ENCODE results near the gene FOXP4.

The FOXP4 gene

DNA sequence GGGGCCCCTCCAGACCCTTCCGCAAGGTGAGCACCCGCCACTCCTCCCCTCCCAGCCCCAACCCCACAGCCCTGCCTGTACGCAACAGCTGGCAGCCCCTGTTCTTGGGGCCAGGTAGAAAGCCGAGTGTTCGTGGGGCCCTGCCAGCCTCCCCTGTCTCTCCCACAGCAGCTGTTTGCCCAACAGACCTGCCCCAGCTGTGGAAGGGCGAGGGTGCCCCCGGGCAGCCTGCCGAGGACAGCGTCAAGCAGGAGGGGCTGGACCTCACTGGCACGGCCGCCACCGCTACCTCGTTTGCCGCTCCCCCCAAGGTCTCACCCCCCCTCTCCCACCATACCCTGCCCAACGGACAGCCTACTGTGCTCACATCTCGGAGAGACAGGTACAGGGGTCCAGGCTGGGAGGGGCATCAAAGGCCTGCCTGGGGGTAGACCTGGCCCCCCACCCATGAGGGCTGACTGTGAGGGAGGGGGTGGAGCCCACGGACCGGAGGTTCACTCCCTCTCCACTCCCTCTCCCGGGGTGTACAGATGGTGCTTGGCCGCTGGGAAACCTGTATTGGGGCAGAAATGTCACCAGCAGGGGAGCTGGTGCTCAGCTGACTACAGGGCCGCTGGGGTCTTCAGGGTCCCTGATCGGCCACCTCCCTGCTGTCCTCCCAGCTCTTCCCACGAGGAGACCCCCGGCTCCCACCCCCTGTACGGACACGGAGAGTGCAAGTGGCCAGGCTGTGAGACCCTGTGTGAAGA is 41.1 kb downstream of the FOXP4 start:
- DNase-seq, result no peak

DNA sequence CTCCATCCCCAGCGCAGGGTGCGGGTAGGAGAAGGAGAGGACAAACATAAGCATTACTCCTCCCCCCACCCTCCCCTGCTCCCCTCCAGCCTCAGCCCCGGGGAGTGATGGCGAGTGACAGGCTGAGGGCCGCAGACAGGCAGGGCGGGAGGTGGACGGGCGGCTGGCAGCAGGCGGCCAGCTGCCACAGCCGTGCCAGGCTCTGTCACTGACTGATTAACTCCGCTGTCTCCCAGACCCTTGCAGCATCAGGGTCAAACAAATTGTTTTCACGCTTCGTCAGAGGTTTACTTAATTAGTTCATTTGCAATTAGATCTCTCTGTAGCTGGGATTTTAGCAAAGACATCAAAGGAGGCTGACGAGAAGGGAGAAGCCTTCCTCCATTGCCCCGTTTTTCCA is 41.9 kb downstream of the FOXP4 start:
- no peak for DNase-seq

DNA sequence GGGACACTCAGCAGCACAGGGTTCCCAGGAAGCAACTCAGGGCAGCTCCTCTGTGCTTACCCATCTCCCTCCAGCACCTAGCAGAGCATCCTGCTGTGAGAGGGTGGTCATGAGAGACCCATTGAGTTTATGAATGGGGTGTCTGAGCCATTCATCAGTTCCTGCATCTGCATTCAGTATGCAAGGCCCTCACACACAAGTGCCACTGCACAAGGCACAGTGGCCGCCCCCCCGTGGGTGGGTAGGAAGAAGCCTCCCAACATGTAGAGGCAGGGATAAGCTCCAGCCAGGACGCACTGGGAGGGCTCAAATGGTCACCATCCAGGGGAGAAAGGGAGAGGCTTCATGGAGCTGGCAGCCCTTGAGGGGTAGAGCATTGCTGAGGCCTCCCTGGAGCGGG is 43.0 kb downstream of the FOXP4 start:
- DNase-seq, result no peak

DNA sequence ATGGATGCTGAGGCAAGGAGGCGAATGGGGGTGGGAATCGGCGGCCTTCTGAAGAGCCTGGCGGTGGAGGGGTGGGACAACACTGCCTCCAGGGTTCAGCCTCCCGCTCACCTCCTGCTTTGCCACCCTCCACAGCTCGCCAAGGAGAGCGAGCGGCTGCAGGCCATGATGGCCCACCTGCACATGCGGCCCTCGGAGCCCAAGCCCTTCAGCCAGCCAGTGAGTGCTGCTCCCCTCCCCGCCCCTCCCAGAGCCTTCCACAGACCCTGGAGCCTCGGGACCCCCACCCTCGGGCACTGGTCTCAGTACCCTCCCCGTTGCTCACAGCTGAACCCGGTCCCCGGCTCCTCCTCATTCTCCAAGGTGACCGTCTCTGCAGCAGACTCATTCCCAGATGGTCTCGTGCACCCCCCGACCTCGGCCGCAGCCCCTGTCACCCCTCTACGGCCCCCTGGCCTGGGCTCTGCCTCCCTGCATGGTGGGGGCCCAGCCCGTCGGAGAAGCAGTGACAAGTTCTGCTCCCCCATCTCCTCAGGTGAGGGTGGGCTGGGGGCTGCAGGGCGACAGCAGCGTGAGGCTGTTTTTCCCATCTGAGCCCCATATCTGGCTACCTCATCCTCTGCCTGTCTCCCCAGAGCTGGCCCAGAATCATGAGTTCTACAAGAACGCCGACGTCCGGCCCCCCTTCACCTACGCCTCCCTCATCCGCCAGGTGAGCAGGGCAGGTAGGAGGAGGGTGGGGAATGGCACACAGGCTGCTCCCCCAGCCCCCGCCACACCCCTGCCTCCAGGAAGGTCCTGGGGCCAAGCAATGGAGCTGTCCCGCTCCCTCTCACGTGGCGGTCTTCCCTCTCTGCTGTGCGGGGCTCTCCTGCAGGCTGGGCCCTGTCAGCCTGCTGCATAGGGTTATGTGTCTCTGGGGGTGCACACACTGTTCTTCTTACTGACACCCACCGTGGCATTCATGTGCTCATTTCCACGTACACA is 43.7 kb downstream of the FOXP4 start:
- DNase-seq, result no peak

DNA sequence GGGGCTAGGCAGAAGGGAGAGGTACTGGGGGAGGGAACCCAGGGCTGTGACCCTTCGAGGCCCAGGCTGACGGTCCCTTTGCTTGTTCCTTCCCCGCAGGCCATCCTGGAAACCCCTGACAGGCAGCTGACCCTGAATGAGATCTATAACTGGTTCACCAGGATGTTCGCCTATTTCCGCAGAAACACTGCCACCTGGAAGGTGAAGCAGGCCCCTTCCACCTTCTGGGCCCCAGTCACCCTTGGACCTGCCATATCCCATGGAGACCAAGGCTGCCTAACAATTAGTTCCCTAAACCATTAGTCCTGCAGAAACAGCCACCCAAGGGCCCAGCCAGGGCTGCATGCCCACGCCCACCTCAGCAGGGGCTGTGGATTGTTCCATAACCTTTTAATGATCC is 44.9 kb downstream of the FOXP4 start:
- DNase-seq, result no peak

DNA sequence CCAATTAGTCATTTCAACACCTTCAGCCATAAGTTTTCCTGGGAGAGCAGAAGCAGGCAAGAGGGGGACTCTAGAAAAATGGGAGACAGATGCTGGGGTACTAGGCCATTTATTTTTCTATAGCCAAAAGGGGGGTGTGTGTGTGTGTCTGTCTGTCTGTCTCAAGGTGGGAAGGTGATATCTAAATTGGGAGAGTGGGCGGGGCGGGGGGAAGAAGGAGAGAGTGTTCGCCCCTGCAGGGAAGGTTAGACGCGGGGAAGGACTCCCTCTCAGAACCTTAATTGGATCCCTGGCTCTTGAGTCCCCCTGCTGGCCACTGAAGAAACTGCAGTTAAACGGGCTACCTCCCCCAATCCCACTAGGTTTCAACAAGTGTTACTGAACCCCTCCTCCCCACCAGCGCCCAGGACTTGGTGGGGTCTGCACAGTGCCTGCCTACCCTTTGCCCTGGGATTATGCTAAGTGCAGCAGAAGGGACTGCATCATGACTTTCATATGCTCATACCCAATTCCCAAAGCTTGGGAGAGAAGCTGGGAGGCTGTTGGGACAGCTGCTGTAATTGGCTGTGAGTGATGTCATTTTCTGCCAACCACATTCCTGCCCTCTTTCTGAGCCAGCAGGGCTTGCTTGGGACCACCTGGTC is 45.8 kb downstream of the FOXP4 start:
- DNase-seq, result peak; percentile 54

DNA sequence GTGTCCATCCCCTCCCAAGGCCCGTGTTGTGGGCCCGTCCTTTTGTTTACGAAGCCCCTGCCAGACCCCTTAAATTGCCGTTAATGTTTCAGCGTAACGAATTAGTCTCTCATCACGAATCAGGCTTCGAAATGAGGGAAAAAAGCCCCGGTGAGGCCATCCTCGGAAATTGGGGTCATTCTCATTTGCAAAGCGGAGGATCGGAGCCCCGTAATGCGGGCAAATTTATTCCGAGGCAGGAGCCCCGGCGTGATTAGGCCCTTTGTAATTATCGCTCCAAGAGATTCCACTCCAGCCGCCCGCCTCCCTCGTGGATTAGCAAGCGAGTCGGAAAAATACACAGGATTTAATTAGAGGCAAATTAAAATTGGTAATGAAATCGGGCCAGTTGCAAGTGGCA is 47.2 kb downstream of the FOXP4 start:
- no peak for DNase-seq

DNA sequence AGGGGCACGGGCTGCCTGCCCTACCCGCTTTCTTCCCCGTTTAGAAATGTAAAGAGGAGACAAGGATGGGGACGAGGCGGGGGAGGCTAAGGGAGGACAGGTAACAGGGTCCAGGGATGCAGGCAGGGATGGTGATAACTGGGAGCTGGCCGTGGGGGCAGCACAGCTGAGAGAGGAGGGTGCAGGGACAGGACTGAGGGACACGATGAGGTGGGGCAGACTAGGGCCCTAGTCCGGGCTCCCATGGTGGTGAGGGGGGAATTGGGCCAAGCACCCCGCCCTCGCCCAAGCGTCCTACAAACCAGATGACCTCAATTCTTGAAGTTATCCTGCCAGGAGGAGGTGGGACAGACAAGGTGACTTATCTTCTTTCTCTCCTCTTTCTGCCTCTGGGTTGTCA is 47.7 kb downstream of the FOXP4 start:
- no peak for DNase-seq

DNA sequence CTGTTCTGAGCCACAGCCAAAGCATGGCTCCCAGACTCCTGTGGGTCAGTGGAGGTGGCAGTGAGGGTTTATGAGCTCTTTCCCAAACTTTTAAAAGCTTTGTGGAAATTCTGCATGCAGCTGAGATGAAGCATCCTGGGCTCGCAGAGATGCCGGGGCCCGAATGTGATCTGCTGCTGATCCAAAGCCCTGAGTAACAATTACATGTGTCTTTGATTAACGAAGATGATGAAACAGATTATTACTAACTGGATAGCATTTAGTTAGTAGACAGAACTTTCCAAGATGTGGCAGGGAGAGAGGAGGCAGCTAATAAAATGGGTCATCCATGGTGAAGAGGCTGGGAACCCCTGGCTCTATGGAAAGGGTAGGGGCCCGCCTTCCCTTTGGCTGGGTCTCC is 48.1 kb downstream of the FOXP4 start:
- DNase-seq, result no peak

DNA sequence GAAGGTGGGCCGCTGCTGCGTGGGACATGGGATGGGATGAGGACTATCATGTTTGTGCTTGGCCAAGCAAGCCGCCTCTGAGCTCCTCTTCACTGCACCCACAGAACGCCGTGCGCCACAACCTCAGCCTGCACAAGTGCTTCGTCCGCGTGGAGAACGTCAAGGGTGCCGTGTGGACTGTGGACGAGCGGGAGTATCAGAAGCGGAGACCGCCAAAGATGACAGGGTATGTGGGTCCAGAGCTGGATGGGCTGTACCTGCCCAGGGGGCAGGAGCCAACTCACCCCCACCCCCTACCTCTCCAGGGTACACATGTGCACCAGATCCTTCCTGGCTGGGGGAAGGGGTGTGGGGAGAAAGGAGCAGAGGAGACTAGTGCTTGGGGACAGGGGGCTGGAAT is 48.6 kb downstream of the FOXP4 start:
- DNase-seq, result no peak

DNA sequence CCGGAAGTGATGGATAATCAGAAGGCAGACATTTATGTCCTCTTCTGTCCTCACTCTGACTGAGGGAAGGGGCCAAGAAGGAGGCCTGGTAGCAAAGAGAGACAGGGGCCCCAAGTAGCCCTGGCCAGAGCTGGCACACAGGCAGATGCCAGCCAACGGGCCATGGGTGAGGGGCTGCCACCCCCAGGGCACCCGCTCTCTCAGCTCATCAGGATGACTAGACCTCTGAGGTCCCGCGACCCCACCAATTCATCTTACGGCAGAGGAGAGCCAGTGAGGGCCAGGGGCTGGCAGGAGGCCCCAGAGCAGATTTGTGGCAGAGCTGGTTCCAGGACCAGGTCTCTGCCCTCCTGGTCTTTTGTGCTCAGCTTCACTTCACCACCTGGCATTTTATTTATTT is 49.0 kb downstream of the FOXP4 start:
- no peak for DNase-seq

DNA sequence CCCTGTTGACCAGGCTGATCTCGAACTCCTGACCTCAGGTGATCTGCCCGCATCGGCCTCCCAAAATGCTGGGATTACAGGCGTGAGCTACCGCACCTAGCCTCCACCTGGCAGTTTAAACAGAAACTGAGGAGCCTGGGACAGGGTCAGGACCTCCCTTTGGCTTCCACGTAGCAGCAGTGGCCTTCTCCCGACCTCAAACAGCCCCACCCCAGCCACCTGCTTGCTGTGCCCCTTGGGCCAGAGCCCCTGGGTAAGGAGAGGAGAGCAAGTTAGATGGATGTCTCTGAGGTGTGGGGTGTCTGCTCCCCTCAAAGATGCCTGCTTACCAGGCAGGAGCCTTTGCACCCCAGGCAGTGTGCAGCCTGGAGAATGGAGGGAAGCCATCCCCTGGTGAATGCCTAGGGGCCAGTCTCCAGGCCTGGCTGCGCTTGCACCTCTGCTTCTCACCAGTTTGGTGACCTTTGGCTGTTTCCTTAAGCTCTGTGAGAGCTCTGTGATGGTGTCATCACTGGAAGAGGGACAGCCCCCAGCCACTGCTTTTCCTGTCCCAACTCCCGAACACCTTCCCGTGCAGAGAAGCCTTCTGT is 50.0 kb downstream of the FOXP4 start:
- no peak for DNase-seq

DNA sequence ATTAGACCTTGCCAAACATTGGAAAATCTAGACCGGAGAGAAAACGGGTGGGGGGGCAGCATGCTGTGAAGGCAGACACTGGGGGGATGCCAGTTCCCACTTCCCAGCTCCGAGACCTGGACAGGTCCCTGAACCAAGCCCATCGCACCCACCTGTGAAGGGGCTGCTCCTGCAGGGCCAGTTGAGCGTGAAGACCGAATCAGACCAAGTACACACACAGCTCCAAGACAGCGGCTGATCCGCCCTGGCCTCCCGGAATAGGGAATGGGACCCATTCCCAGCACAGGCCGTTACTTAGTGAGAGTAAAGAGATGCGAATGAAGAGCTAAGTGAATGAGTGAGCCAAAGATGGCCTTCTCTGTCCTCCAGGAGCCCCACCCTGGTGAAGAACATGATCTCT is 50.6 kb downstream of the FOXP4 start:
- DNase-seq, result no peak

DNA sequence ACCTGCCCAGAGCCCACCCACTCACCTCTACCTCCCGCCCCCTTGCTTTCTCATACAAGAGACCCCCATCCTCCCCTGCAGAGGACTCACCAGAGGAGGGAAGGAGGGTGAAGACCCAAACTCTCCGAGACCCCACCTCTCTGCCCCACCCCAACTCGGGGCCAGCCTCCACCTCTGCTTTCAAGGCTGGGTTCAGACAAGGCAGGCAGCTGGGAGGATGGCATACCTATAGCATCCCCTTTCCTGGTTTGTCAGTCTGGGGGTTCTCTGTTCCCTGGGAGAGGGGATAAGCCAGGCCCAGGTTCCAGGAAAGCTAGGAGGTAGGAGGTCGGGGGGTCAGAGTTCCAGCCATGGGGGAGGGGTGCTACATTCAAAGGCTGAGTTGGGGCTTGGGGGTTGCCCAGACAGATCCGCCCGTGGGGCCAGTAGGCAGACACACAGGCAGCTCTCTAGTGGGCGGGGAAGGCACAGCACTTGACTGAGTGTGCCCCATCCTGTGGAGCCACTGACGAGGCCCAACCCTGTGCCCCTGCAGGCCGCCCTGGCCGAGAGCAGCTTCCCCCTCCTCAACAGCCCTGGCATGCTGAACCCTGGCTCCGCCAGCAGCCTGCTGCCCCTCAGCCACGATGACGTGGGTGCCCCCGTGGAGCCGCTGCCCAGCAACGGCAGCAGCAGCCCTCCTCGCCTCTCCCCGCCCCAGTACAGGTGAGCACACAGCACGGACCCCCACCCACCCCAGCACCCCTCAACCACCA is 51.2 kb downstream of the FOXP4 start:
- no peak for DNase-seq

DNA sequence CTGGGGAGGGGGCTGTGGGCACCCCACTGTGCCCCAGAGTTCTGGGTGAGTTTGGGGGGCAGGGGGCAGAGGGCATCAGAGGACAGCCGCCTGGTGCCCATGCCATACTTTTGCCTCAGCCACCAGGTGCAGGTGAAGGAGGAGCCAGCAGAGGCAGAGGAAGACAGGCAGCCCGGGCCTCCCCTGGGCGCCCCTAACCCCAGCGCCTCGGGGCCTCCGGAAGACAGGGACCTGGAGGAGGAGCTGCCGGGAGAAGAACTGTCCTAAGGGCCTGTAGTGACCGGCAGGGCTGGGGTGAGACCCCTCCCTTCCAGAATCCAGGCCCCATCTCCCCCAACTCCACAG is 52.5 kb downstream of the FOXP4 start:
- DNase-seq, result no peak

DNA sequence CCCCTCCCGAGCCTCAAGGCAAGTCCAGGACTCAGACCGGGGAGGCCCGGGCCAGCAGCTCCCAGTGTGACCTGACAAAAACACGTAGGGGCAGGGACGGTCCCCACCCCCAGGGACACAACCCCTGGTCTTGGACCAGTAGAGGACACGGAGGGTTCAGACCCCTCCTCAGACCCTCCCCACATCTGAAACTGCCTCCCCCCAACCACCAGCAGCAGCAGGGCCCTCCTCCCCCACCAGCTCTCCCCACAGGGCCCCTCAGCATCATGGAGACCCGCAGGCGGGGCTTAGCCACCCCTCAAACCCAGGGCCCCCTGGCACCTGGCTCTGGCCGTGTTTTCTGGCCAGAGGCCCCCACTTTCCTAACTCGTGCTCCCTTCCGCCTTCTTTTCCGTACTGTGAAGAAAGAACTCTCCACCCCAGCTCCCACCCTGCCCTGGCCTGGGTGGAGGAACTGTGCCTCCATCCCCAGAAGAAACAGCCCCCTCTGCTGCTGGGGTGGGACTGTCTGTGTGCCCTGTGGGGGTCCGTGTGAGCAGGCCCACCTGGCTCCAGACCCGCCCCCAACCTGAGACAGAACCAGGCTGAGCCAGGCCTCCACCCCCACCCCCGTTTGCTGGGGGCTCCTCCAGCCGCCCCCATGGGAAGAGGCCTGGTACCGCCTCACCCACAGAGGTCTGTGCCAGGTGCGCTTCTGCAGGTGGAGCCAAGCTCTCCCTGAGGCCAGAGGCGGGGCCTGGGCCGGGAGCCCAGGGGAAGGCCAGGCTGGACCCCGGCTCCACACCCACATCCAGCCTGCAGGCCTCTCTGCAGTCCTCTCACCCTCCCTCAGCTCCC is 53.1 kb downstream of the FOXP4 start:
- DNase-seq, result no peak

DNA sequence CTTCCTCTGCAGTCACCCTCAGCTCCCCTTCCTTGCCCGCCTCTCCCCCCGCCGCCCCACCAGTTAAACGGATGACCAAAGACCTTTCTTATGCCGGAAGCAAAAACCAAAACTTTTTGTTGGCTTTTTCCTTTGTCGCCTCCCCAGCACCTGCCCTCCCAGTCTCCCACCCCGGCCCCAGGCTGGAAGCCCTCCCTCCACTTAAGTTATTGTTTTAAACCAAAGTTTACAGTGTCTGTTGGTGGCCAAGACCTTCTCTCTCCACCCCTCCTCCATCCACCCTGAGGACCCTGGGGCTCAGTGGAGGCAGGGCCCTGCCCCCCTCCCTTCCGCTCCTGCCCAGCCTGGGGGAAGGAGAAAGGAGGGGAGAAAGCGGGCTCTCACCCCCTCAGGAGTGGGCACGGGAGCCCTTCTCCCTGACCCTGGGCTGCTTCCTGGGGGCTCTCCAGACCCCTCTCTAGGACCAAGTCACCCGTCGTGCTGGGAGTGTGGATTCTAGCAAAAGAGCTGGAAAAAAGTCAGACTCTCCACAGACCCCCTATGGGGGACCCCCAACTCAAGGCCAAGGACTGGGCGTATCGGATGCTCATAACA is 53.8 kb downstream of the FOXP4 start:
- DNase-seq, result no peak

DNA sequence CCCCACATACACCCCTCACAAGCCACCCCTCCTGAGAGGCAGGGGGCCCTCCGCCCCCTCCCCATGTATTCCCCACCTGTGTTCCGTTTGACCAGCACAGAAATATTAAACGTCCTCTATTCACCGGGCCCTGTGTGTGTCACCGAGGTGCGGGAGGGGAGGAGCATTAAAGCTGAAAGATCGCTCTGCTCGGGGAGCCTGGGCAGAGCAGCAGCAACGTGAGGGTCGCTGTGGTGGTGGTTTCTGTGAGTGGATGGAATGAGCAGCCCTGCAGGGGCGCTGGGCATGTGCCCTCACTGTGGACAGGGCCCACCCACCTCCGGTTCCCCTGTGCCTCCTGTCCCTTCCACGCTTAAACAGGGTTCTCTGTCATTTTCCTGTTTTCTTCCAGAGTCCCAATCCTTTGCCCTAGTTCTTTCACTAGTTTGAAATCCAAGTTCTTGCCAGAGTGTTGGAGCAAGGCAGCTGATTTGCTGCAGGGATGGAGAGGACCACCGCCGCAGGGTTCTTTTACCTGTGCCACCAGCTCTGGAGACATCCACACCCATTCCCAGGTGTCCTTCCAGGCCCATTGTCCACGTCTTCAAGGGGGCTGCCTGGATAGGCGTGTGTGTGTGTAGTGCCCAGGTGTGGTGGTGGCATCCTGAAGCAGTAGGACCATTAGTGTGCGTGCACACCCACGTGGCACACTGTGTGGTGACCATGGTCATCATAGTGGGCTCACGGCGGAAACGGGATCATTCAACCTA is 54.5 kb downstream of the FOXP4 start:
- DNase-seq, result no peak

DNA sequence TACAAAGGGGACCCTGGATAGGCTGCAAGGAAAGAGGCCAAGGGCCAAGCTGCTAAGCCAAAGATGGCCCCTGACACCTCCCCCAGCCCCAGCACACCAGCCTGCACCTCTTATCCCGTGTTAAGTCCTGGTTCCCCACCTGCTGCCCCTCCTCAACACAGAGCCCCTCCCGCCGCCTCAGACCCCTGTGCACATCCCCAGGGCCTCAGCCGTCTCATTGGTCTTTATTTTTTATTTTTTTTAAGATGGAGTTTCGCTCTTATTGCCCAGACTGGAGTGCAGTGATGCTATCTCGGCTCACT is 55.0 kb downstream of the FOXP4 start:
- DNase-seq, result no peak

DNA sequence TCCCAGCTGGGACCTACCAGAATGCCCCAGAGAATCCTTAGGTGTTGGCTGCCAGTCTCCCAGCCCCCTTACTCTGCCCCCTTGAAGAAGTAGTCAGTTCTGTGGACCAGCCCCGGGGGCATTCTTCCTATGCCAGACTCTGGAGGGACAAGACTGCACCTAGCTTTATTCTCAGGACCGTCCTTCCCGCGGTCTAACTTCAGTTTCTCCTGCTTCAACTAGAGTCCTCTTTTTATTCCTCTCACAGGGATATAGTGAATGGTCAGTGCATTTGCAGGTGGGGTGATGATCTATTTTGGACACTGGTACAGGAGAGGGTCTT is 56.2 kb downstream of the FOXP4 start:
- no peak for DNase-seq
